ENCODE data around the gene SAAL1. TPM values are rescaled to one million over a fixed set of nuclear protein-coding genes. Genes with fewer than 3 reads are reported as not detected.
A peak's percentile ranks its signal among the peaks of the same experiment; 100 is the strongest.
"Not testable (repeated sequence)": the region's sequence is repeated elsewhere in the genome, so short reads cannot be mapped to it uniquely, and the experiment has no call there.

Gene SAAL1, protein sequence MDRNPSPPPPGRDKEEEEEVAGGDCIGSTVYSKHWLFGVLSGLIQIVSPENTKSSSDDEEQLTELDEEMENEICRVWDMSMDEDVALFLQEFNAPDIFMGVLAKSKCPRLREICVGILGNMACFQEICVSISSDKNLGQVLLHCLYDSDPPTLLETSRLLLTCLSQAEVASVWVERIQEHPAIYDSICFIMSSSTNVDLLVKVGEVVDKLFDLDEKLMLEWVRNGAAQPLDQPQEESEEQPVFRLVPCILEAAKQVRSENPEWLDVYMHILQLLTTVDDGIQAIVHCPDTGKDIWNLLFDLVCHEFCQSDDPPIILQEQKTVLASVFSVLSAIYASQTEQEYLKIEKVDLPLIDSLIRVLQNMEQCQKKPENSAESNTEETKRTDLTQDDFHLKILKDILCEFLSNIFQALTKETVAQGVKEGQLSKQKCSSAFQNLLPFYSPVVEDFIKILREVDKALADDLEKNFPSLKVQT
- polyA plus RNA-seq (2012; ENCODE audit: insufficient read depth, insufficient read length), result 96.6 TPM

DNA sequence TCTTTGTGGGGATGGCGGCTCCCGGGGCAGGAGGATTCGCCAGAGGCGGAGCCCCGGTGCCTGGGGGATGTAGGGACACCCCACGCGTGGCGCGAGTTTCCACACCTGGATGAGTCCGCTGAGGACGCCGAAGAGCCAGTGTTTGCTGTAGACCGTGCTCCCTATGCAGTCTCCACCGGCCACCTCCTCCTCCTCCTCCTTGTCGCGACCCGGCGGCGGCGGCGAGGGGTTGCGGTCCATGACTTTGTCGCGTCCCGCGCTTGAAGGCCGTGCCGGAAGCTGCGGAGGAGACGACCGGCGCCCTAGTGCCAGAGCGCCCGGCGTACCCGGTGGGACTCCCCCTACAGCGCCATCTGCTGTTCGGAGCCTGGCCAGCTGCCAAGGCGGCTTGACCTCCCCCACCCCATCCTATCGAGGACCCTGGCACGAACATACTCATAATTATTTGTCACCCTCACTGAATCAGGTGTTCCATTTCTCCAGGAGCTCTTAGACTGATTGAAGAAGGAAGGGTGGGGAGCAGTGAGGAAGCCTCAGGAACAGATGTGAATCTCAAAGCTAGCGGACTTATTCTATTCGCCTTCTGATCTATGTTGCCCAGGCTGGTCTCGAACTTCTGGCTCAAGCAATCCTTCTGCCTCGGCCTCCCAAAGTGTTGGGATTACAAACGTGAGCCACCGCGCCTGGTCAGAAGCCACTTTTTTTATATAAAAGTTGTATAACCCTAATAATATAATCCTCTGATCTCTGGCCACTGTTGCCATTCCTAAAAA, at the start of gene SAAL1:
TSS of gene SAAL1 (minus strand) at position 281 of the 773 bp plus-strand sequence. CDS start at position 240, 41 bp downstream.
- peak; percentile 82 for DNase-seq (ENCODE audit: low read depth, low spot score)
- peak within 1 kb of the TSS; percentile 88 for H3K4me3 ChIP-seq (ENCODE audit: low read length)

DNA sequence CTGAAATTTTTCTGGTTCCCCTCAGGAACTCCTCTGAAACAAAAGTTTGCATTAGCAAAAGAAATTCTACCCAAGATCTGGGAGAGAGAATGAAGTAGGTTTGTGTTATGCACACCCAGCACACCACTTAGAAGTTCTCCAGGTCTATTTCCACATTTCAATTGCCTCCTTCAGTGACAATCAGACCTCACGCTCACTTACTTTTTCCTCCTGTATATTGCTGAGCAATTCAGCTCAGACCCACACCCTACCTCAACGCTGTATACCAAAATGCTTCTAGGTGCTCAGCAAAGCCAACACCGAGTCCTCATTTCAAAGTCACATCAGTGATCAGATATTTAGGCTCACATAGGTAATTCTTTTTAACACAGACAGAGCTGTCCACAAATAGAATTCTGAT, 45.7 kb upstream of the SAAL1 start:
- DNase-seq (ENCODE audit: low read depth, low spot score), result no peak
- no peak overlapping the region for H3K4me3 ChIP-seq (ENCODE audit: low read length)

DNA sequence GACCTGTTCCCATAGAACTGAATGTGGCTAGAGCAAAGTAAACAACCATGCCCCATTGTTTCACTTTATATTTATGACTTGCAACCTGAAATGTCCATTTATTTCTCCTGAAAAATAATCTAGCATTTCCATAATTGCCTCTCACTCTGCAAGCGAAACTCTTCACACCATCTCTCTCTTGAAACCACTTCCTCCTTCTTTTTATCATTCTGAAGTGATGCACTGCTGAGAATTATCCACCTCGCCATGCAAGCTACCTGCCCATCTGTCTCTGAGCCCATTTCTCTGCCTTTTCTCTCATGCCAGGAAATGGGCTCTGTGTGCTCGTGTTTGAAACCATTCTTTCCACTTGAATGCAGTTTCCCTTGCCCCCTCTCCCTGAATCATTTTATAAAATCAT, 40.0 kb upstream of the SAAL1 start:
- DNase-seq (ENCODE audit: low read depth, low spot score), result no peak
- no peak overlapping the region for H3K4me3 ChIP-seq (ENCODE audit: low read length)

DNA sequence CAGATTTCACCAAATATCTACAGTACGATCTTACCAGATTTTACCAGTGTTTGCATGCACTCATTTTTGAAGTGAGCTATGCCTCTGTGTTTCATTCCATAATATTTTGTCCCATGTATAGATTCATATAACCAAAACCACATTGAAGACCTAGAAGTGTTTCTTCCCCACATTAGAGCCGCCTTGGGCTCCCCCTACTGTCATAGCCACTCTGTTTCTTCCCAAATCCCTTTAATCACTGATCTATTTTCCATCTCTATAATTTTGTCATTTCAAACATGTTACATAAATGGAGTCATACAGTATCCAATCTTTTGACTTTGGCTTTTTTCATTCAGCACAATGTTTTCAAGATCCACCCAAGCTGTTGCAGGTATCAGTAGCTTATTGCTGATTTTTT, 39.1 kb upstream of the SAAL1 start:
- H3K4me3 ChIP-seq (ENCODE audit: low read length), result no peak overlapping the region
- DNase-seq (ENCODE audit: low read depth, low spot score), result no peak

DNA sequence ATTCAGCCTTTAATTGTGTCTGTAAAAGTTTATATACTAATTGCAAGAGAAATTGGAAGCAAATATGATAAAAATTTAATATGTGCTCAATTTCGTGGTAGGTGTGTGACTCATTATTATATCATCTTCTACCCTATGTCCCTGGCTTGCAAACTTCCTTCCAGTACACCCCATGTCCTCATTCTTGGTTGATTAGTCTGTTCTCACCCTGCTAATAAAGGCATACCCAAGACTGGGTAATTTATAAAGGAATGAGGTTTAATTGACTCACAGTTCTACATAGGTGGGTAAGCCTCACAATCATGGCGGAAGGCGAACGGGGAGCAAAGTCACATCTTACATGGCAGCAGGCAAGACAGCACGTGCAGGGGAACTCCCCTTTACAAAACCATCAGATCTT, 38.4 kb upstream of the SAAL1 start:
- no peak for DNase-seq (ENCODE audit: low read depth, low spot score)

DNA sequence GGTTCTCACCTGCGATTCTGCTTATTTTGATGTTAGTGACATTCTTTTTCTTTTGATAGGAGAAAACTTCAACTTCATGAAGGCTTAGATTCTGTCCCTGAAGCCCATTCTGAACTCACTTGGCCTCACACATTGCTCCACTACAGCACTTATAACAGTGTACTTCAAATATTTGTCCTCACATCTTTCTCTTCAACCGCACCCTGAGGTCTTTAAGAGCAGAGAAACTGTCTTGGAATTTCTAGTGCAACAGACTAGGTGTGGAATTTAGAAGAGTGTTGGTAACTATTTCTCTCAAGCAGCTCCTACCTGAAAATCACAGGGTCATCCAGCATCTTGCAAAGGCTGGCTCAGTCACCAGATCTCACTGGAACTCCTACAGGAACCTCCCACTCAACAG, 34.3 kb upstream of the SAAL1 start:
- H3K4me3 ChIP-seq (ENCODE audit: low read length), result no peak overlapping the region
- no peak for DNase-seq (ENCODE audit: low read depth, low spot score)

More for the DNA sequence above, 38.4 kb upstream of the SAAL1 start:
- no peak overlapping the region for H3K4me3 ChIP-seq (ENCODE audit: low read length)

DNA sequence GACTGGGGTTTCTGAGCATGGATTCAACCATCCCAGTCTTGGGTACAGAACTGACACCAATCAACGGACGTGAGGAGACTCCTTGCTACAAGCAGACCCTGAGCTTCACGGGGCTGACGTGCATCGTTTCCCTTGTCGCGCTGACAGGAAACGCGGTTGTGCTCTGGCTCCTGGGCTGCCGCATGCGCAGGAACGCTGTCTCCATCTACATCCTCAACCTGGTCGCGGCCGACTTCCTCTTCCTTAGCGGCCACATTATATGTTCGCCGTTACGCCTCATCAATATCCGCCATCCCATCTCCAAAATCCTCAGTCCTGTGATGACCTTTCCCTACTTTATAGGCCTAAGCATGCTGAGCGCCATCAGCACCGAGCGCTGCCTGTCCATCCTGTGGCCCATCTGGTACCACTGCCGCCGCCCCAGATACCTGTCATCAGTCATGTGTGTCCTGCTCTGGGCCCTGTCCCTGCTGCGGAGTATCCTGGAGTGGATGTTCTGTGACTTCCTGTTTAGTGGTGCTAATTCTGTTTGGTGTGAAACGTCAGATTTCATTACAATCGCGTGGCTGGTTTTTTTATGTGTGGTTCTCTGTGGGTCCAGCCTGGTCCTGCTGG, 31.4 kb upstream of the SAAL1 start:
- no peak overlapping the region for H3K4me3 ChIP-seq (ENCODE audit: low read length)
- no peak for DNase-seq (ENCODE audit: low read depth, low spot score)

DNA sequence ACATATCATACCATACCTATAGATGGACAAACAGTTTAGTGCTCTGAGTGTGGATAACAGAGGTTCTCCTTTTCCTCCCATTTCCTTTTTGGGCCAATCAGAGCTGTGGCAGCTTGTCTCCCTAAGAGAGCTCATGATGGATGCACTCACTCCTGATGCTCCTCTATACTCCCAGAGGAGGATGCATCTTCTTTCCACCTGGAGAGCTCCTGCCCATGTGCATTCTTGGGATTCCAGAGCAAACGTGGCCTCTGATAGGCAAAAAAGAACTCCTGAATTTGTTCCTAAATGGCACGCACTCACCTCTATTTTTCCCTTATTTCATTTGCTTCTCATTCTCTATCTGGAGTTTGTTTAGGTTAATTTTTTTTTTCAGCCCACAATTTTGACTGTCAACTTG, 29.4 kb upstream of the SAAL1 start:
- no peak for DNase-seq (ENCODE audit: low read depth, low spot score)

DNA sequence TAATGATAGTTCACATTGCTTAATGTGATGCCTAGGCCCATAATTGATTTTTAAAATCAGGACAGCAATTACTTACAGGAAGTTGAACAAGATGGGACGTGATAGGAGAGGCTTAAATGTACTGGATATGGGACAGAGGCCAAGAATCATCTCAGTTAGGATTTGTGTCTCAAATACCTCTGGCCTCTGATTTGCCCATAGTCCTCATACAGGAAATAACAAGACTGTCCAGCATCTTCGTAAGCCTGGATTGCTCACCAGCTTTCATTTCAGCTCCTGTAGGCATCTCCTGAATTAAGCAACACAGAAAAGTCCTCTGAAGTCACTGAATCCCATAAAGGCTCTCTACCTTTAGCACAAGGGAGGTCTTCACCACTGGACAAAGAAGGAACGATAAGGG, 26.5 kb upstream of the SAAL1 start, which contains the start of gene MRGPRX3:
TSS of gene MRGPRX3 (plus strand) at position 231 of the 400 bp plus-strand sequence. CDS start 4,632 bp downstream, outside the sequence.
- DNase-seq (ENCODE audit: low read depth, low spot score), result no peak
- no peak within 1 kb of the TSS for H3K4me3 ChIP-seq (ENCODE audit: low read length)

More for the DNA sequence above, 29.4 kb upstream of the SAAL1 start:
- H3K4me3 ChIP-seq (ENCODE audit: low read length), result no peak overlapping the region

DNA sequence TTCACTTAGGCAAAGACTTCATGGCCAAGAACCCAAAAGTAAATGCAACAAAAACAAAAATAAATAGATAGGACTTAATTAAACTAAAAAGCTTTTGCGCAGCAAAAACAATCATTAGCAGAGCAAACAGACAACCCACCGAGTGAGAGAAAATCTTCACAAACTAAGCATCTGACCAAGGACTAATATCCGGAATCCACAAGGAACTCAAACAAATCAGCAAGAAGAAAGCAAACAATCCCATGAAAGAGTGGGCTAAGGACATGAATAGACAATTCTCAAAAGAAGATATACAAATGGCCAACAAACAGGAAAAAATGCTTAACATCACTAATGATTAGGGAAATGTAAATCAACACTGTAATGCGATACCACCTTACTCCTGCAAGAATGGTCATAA, 25.2 kb upstream of the SAAL1 start:
- not testable (repeated sequence) for DNase-seq (ENCODE audit: low read depth, low spot score); H3K4me3 ChIP-seq (ENCODE audit: low read length)

DNA sequence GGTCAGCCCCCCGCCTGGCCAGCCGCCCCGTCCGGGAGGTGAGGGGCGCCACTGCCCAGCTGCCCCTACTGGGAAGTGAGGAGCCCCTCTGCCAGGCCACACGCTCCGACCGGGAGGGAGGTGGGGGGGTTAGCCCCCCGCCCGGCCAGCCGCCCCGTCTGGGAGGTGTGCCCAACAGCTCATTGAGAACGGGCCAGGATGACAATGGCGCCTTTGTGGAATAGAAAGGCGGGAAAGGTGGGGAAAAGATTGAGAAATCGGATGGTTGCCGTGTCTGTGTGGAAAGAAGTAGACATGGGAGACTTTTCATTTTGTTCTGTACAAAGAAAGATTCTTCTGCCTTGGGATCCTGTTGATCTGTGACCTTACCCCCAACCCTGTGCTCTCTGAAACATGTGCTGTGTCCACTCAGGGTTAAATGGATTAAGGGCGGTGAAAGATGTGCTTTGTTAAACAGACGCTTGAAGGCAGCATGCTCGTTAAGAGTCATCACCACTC, 15.5 kb upstream of the SAAL1 start:
- DNase-seq (ENCODE audit: low read depth, low spot score); H3K4me3 ChIP-seq (ENCODE audit: low read length): not testable (repeated sequence)

DNA sequence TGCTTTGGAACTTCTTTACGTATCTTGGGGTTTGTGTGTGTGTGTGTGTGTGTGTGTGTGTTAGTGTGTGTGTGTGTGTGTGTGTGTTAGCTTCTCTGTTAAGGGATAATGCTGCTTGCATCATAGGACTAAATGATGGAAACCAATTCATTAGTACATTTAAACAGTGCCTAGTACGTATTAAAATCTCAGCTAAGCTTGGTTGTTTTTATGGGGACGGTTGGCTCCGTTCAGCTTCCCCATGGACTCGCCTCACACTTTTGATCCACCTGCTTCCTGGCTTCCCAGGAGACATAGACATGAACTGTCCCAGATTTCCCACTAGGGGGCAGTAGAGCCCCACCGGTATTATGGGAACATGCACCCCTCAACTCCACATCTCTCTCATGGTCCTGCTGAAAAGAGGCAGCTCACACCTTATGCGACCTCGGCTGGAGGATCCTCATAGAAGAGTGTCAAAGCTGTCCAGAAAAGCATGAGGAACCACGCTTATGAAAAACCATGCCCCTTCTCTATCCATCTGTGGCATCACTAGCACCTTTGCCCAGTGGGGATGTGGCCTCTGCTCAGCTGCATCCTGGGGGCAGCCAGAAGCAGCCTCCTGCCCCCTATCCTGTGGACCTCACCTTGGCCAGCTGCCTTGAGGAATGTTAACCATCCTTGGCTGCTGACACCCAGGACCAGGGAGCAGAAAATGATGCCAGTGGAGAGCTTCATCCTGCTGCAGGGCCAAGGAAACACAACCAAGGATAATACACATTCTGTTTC, 9.7 kb upstream of the SAAL1 start:
- no peak overlapping the region for H3K4me3 ChIP-seq (ENCODE audit: low read length)
- peak; percentile 55 for DNase-seq (ENCODE audit: low read depth, low spot score)

DNA sequence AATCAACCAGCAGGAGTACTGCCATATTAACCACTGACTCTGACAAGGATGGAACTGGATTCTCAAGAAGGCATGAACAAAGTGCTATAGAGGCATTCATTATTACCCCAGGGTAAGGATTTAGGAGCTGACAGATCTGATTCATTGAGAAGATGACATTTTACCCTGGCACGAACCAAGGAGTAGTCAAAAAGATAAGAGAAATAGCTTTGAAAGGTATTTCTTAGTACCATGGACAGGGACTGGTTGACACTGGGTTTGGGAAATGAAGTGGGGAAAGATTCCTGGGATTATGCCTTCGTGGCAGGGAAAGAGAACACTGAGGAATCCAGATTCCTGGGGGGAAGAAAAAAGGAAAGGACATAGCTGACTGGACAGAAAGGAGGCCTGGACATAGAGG, 5.1 kb upstream of the SAAL1 start:
- H3K4me3 ChIP-seq (ENCODE audit: low read length), result no peak overlapping the region
- DNase-seq (ENCODE audit: low read depth, low spot score), result no peak

DNA sequence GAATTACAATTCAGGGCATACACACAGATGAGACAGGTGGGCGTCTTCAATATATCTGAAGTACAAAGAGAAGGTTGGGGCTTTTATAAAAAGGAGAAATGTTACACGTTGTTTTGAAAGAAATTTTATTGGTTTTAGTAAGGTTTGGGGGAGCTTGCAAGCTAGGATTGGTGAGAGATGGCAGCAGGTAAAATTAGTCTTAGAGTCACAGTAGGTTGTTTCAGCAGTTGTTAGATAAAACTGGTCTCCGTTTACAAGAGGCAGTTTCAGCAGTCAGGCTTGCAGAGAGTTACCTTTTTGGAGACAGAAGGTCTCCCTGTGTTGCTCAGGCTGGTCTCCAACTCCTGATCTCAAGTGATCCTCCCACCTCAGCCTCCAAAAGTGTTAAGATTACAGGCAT, 2.4 kb upstream of the SAAL1 start:
- DNase-seq (ENCODE audit: low read depth, low spot score), result no peak
- H3K4me3 ChIP-seq (ENCODE audit: low read length), result no peak overlapping the region

DNA sequence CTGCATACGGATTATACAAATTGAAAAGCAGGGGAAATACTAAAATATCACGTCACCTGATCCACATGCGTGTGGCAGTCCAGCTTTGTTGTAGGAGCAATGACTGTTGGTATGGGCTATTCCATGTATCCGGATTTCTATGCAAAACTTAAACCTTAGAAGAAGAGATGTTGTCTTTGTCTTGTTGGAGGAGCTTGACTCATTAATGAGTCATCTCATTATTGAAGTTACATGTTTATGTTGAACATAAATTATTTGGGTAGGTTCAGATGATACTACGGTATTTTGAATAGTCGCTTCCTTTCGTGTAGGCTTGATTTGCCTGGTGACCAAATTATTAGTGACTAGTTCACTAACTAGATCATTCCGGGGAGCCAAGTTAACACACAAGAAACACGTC, 806 bp upstream of the SAAL1 start:
- H3K4me3 ChIP-seq (ENCODE audit: low read length), result no peak overlapping the region
- DNase-seq (ENCODE audit: low read depth, low spot score), result no peak

DNA sequence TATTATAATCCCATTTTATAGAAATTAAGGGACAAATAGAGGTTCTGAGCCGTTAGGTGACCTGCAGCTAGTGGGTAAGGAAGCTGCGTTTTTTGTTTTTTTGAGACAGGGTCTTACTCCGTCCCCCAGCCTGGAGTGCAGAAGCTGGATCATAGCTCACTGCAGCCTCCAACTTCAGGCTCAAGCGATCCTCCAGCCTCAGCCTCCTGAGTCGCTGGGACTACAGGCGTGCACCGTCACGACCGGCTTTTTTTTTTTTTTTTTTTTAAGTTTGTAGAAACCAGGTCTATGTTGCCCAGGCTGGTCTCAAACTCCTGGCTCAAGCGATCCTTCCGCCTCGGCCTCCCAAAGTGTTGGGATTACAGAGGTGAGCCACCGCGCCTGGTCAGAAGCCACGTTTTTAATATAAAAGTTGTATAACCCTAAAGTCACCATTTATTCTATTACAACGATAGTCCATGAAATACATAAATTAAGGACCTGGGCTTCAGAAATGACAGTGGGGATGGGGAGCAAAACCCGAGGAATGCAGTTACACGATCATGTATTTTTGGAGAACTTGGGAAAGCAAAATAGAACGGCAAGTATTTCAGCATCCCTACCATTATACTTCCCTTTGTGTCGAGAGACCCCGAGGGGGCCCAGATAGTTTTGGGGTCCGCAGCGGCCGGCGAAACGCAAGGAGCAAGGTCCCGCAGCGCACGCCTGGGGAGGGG, 638 bp downstream of the SAAL1 start:
- peak overlapping the region; percentile 88 for H3K4me3 ChIP-seq (ENCODE audit: low read length)

DNA sequence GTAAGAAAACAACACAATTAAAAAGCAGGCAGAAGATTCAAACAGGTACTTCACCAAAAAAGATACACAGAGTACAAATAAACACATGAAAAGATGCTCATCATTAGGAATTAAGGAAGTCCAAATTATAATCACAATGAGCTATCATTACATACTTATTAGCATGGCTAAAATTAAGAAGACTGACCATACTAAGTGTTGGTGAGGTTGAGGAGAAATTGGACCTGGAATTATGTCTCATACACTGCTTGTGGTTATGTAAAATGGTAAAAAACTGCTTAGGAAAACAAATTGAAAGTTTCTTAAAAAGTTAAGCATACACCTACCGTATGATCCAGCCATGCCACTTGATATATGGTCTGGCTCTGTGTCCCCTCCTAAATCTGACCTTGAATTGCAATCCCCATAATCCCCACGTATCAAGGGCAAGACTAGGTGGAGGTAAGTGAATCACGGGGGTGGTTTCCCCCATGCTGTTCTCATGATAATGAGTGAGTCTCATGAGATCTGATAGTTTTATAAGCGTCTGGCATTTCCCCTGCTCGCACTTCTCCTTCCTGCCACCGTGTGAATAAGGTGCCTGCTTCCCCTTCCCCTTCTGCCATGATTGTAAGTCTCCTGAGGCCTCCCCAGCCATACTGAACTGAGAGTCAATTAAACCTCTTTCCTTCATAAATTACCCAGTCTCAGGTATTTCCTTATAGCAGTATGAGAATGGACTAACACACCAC, 4.8 kb downstream of the SAAL1 start:
- H3K4me3 ChIP-seq (ENCODE audit: low read length), result no peak overlapping the region
- DNase-seq (ENCODE audit: low read depth, low spot score), result no peak

More for the DNA sequence above, 638 bp downstream of the SAAL1 start:
- no peak for DNase-seq (ENCODE audit: low read depth, low spot score)

All from Jurkat, Clone E6-1 (cell line).